SK-N-MC (cell line): ENCODE data around the gene RTCB.

ENCODE experiments used
- DNase-seq: peaks from one replicate; pipeline ENCODE4 v3.0.0-alpha.2; 2011; ENCODE audit warnings: low read depth, low spot score
- H3K27ac ChIP-seq: fragments of 200-600 bp; sonication (generic); 2 replicates; pipeline ENCODE4 v1.5.1; 2016; ENCODE audit warnings: mixed run types
- H3K36me3 ChIP-seq: fragments of 200-600 bp; sonication (generic); 2 replicates; pipeline ENCODE4 v1.6.1; 2017; ENCODE audit warnings: antibody characterized with exemption, low read length, mixed read lengths; ENCODE audit not compliant: insufficient read depth
- H3K4me3 ChIP-seq: fragments of 200-600 bp; sonication (generic); 2 replicates; pipeline ENCODE4 v1.5.1; 2016
- H3K9ac ChIP-seq: fragments of 200-600 bp; sonication (generic); 2 replicates; pipeline ENCODE4 v1.8.0; 2017; ENCODE audit warnings: mixed run types, mixed read lengths; ENCODE audit not compliant: insufficient read length
- H3K9me3 ChIP-seq: fragments of 200-600 bp; sonication (generic); 2 replicates; pipeline ENCODE4 v1.6.1; 2017; ENCODE audit warnings: low read depth, mild to moderate bottlenecking, antibody characterized with exemption, low read length, moderate library complexity, mixed read lengths
- EZH2 ChIP-seq: fragments of 200-600 bp; sonication (generic); IDR thresholded peaks from one replicate; pipeline ENCODE4 v1.6.1; 2017; ENCODE audit warnings: antibody characterized with exemption
- FOXP2 ChIP-seq: optimal IDR thresholded peaks from 2 replicates; pipeline ENCODE3; 2011; ENCODE audit warnings: mild to moderate bottlenecking, moderate library complexity; ENCODE audit not compliant: insufficient read depth; ENCODE audit errors: extremely low read length, control extremely low read depth
- POLR2AphosphoS5 ChIP-seq: IDR thresholded peaks from 2 replicates; pipeline ENCODE4 v1.6.1; 2012; ENCODE audit warnings: mild to moderate bottlenecking, low read depth, low read length, borderline replicate concordance

Gene RTCB

DNA sequence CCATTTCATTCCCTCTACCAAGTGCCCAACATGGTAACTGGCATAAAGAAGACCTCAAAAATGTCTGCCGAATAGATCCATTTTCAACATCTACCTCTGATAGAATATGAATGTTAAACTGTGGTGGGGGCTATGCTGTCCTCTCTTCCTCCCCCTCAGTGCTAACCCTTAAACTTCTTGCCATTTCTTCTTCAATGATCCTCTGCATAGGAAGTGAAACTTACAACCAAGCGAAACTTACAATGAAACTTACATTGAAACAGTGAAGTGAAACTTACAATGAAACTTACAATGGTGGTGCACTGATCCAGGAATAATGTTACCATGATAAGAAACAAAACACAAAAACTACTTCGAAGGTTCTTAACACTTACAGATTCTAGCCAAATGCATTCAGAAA, 4.7 kb downstream of the RTCB start:
- H3K4me3 ChIP-seq, result no peak overlapping the region
- no peaks in the 10 kb centered on the region for H3K9me3 ChIP-seq
- H3K27ac ChIP-seq, result no peak overlapping the region
- peaks cover 57% of the 10 kb centered on the region for H3K36me3 ChIP-seq
- no peak for TF ChIP-seq FOXP2
- TF ChIP-seq EZH2, result no peak
- TF ChIP-seq POLR2AphosphoS5, result no peak
- no peak for DNase-seq
- H3K9ac ChIP-seq, result no peak overlapping the region

DNA sequence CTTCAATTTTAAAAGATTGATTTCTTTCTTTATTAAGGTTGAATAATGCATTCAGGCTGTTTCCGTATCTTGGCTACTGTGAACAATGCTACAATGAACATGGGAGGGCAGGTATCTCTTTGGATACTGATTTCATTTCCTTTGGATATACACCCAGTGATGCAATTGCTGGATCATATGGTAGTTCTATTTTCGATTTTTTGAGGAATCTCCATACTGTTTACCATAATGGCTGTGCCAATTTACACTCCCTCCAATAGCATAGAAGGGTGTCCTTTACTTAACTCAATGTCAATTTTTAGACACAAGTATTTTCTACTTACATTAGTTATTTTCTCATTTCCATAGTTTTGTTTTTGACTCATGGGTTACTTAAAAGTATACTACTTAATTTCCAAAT, 8.0 kb downstream of the RTCB start:
- no peak overlapping the region for H3K4me3 ChIP-seq
- TF ChIP-seq FOXP2, result no peak
- no peak for TF ChIP-seq EZH2
- H3K9me3 ChIP-seq, result no peaks in the 10 kb centered on the region
- peaks cover 83% of the 10 kb centered on the region for H3K36me3 ChIP-seq
- H3K9ac ChIP-seq, result no peak overlapping the region
- H3K27ac ChIP-seq, result no peak overlapping the region
- DNase-seq, result no peak

DNA sequence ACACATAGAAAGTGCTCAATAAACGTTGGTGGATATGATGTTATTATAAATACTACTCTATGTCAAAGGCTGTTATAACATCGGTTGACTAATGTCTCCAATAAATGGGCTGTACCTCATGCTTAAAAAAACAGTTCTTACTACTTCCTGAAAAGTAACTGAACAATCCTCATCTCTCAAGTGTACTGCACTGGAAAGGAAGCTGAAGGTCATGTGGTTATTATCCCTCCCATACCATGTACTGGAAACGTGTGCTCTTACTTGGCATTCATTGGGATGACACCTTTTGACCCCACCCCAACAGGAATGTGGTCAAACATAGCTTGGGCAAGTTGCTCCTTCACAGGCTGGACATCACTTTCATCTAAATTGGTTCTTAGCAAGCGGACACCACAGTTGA, 10.6 kb downstream of the RTCB start:
- DNase-seq, result no peak
- H3K4me3 ChIP-seq, result no peak overlapping the region
- no peak overlapping the region for H3K9ac ChIP-seq
- H3K27ac ChIP-seq, result no peak overlapping the region
- peaks cover 82% of the 10 kb centered on the region for H3K36me3 ChIP-seq
- no peak for TF ChIP-seq POLR2AphosphoS5
- no peaks in the 10 kb centered on the region for H3K9me3 ChIP-seq

DNA sequence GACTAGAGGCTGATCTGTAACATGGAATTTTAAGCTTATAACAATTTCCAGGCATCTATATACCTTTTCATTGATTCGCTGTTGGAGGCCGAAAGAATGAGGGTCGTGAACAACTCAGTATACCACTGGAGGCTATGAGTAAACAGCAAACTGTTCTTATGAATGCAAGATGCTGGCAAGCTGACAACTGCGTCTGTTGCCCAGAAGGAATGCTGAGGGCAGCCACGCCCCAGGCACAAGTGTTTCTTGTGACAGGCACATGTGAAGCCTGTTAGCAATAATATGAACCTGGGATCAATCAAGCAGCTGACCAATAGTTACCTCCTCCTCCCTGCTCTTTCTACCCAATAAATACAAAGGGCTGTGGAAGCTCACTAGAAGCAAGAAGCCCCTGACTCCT, 15.3 kb downstream of the RTCB start:
- H3K9me3 ChIP-seq, result no peaks in the 10 kb centered on the region
- no peak overlapping the region for H3K27ac ChIP-seq
- no peak for DNase-seq
- peaks cover 97% of the 10 kb centered on the region for H3K36me3 ChIP-seq
- H3K9ac ChIP-seq, result no peak overlapping the region
- no peak for TF ChIP-seq FOXP2
- TF ChIP-seq POLR2AphosphoS5, result no peak
- TF ChIP-seq EZH2, result no peak
- H3K4me3 ChIP-seq, result no peak overlapping the region

DNA sequence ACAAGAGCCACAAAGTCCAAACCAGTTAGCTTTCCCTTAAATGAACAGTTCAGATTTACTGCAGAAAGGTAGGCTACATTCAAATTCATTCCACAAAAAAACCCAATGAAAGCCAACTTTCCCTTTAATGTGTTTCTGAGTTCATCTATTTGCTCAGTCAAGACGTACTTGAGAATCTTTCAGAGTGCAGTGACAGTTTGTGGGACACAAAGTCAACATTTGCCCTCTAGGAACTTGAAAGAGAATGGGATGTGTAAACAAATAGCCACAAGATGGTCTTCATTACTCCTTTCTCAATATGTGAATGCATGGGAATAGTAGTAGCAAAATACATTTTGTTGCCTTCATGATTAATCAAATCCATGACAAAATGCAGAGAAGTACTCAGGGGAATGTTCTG, 15.8 kb downstream of the RTCB start:
- H3K27ac ChIP-seq, result no peak overlapping the region
- no peak overlapping the region for H3K4me3 ChIP-seq
- H3K36me3 ChIP-seq, result peaks cover 95% of the 10 kb centered on the region
- H3K9me3 ChIP-seq, result no peaks in the 10 kb centered on the region
- no peak overlapping the region for H3K9ac ChIP-seq
- no peak for DNase-seq
- TF ChIP-seq POLR2AphosphoS5 (no peak), EZH2 (no peak), FOXP2 (no peak)

DNA sequence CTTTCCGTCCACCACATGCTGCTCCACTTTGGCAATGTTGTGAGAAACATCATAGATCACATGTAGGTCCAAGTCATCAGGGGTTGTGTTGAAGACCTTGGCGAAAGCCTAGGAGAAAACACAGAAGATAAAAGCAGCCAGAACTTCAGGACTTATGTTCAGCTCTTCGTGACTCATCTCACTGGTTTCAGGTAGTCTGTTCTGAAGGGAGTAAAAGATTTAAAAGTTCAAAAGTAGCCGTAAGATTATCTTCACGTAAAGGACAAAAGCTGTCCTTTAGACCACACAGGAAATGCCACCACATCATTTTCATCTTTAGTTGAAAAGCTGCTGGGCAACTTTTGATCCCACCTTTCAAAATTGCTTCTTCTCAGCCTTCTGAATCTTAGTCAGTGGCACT, 16.9 kb downstream of the RTCB start:
- no peak overlapping the region for H3K27ac ChIP-seq
- H3K9ac ChIP-seq, result no peak overlapping the region
- no peak for TF ChIP-seq EZH2
- TF ChIP-seq POLR2AphosphoS5, result no peak
- TF ChIP-seq FOXP2, result no peak
- H3K4me3 ChIP-seq, result no peak overlapping the region
- no peak for DNase-seq
- peaks cover 92% of the 10 kb centered on the region for H3K36me3 ChIP-seq
- H3K9me3 ChIP-seq, result no peaks in the 10 kb centered on the region

DNA sequence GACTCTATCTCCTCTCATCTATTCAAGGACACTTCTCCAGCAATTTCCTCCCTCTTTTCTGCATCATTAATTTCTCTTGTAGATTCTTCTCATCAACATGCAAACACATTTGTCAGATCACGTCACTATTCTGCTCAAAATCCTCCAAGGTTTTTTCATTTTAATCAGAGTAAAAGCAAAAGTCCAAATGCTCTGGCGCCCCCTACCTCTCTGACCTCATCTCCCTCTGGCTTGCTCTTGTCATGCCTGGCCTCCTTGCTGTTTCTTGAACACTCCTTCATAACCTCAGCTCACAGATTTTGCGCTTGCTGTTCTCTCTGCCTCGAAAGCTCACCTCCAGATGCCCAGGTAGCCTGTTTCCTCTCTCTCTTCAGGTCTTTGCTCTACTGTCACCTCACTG, 22.4 kb downstream of the RTCB start:
- H3K9me3 ChIP-seq, result no peaks in the 10 kb centered on the region
- no peak overlapping the region for H3K27ac ChIP-seq
- no peak overlapping the region for H3K4me3 ChIP-seq
- TF ChIP-seq EZH2 (no peak), FOXP2 (no peak), POLR2AphosphoS5 (no peak)
- DNase-seq, result no peak
- no peak overlapping the region for H3K9ac ChIP-seq
- H3K36me3 ChIP-seq, result peaks cover 64% of the 10 kb centered on the region

DNA sequence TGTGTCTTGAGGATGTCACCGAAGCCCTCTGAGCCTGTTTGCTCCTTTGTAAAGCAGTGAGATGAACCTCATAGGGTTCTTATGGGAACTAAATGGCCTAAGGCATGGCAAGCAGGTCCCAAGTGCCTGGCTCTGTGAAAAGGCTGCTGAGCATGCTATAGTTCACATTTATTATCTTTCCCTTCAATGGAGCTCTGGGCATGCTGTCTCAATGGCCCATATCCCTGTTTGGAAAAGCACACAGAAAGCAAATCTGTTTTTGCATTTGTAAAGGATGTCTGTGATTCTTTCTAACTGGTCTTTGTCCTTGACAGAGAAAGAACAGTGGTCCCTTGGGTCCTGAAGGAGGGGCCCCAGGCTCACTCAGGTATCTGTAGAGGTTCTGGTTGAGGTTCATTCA, 26.4 kb downstream of the RTCB start:
- Histone ChIP-seq H3K9me3 (no peaks in the 10 kb centered on the region), H3K9ac (no peak overlapping the region), H3K36me3 (peaks cover 27% of the 10 kb centered on the region), H3K27ac (no peak overlapping the region), H3K4me3 (no peak overlapping the region)
- no peak for TF ChIP-seq FOXP2
- no peak for TF ChIP-seq EZH2
- TF ChIP-seq POLR2AphosphoS5, result no peak
- no peak for DNase-seq

DNA sequence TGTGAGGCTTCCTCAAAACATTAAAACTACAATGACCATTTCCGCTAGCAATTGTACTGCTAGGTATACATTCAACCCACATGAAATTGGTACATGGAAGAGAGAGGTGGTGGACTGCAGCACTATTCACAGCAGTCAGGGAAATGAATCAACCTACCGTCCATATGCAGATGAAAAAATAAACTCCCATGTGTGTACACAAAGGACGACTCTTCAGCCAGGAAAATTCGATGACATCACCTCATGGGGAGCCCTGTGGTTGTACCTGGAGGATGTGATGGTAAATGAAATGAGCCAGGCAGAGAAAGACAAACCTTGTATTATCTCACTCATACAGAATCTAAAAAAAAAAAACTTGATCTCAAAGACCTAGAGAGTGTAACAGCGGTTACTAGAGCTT, 31.1 kb downstream of the RTCB start:
- Histone ChIP-seq H3K4me3 (no peak overlapping the region), H3K27ac (no peak overlapping the region), H3K9me3 (no peaks in the 10 kb centered on the region), H3K36me3 (no peaks in the 10 kb centered on the region), H3K9ac (no peak overlapping the region)
- no peak for DNase-seq
- TF ChIP-seq EZH2 (no peak), POLR2AphosphoS5 (no peak), FOXP2 (no peak)

DNA sequence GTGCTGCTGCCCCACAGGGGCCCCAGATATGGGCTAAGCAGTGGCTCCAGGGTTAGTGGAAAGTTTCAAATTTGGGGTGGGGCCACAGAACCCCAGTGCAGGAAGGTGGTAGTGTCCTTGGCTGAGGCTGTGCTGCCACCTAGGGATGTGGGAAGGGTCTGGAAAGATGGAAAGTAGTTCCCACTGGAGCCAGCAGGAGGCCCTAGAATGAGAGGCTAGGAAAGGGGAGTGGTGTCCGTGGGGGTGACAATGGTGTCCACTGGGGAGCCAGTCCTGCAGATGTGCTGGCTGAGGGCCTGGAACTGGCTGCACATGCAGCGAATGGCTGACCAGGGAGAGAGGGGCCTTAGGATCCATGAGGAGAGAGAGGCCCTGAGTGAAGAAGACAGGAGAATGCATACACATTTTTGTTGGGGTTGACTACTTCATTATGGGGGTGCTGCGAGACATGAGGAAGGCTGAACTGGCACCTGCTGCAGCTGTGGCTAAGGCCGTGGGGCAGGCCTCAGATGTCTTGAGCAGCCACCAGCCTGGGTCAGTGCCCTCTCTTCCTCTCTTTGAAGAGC, 33.3 kb downstream of the RTCB start:
- Histone ChIP-seq H3K36me3 (no peaks in the 10 kb centered on the region), H3K4me3 (no peak overlapping the region), H3K27ac (no peak overlapping the region), H3K9me3 (no peaks in the 10 kb centered on the region), H3K9ac (no peak overlapping the region)
- no peak for DNase-seq
- no peak for TF ChIP-seq POLR2AphosphoS5
- no peak for TF ChIP-seq FOXP2
- TF ChIP-seq EZH2, result no peak
